Left colon (tissue), 2 donors: ENCODE results near the gene MMP20. TPM values are rescaled to one million over a fixed set of nuclear protein-coding genes. Genes with fewer than 3 reads are reported as not detected.
"Not testable (repeated sequence)": the region's sequence is repeated elsewhere in the genome, so short reads cannot be mapped to it uniquely, and the experiment has no call there.

Source experiments
- ATAC-seq: fragments of 200-7000 bp; cut with Tn5 transposase; one replicate; pipeline ENCODE4 v1.9.1; 2020; ENCODE audit warnings: mild to moderate bottlenecking, moderate library complexity
- DNase-seq, 2 donors: peaks; one replicate each; pipeline ENCODE4 v3.0.0-alpha.2; 2020
- intact Hi-C, 2 donors: fragments of 100-400 bp; cut with DNase I in 1 of 2; cut with micrococcal nuclease in 1 of 2; formaldehyde crosslinking; loops; one replicate each; pipeline versions ENCODE4 v1.11.2 to v1.14.0; 2022; cut with DNase I, micrococcal nuclease
- total RNA-seq, 2 donors: library from RNA; stranded (reverse); fragmentation: NEBNext Ultra II Directional; extraction: Animal tissue kit (Norgen Biotek cat#: 25700); gene quantifications; one replicate each; pipeline ENCODE4 v1.2.1, GENCODE V29; 2021
- donor health status: DM: no; HTN: no; CAD: no.
- donor health status: DM: yes; HTN: yes; CAD: no.

The MMP20 gene
- total RNA-seq, 2 donors from 2014 or later = not detected

GRCh38 chr11:102629908-102630307, 4.8 kb upstream of the MMP20 start:
- ATAC-seq, intact Hi-C loops: not testable (repeated sequence)

GRCh38 chr11:102626676-102627075, 1.5 kb upstream of the MMP20 start:
- DNase-seq = no peak
- no peak for ATAC-seq
- intact Hi-C loops = no loop called here

More at GRCh38 chr11:102629908-102630307, 4.8 kb upstream of the MMP20 start:
- not testable (repeated sequence) for DNase-seq

GRCh38 chr11:102623998-102624397, 1.1 kb downstream of the MMP20 start:
- ATAC-seq = no peak
- intact Hi-C loops = no loop called here
- no peak for DNase-seq

GRCh38 chr11:102623128-102623527, 2.0 kb downstream of the MMP20 start:
- intact Hi-C loops = no loop called here
- DNase-seq (no peak), ATAC-seq (no peak)

GRCh38 chr11:102622258-102622657, 2.9 kb downstream of the MMP20 start:
- no peak for ATAC-seq
- intact Hi-C loops = no loop called here
- DNase-seq = no peak

GRCh38 chr11:102620818-102621561, 4.1 kb downstream of the MMP20 start:
- intact Hi-C loops = no loop called here
- DNase-seq (no peak), ATAC-seq (no peak)

GRCh38 chr11:102620179-102620578, 5.0 kb downstream of the MMP20 start:
- intact Hi-C loops = no loop called here
- ATAC-seq (no peak), DNase-seq (no peak)

- no peak for DNase-seq
- no peak for ATAC-seq
- intact Hi-C loops = no loop called here
These were observed 7.6 kb downstream of the MMP20 start for GRCh38 chr11:102617466-102618008.

- ATAC-seq (no peak), DNase-seq (no peak)
- intact Hi-C loops = no loop called here
These were observed 9.2 kb downstream of the MMP20 start for GRCh38 chr11:102615894-102616432.

- ATAC-seq (no peak), DNase-seq (no peak)
- intact Hi-C loops = no loop called here
These were observed 9.8 kb downstream of the MMP20 start for GRCh38 chr11:102615077-102615893.

GRCh38 chr11:102614485-102614884, 10.6 kb downstream of the MMP20 start:
- intact Hi-C loops = loop anchor here in 1 of 2 donors (5.0 kb wide), 1 partner anchor 272 kb away; no protein-coding TSS in a partner anchor
- DNase-seq (no peak), ATAC-seq (no peak)

GRCh38 chr11:102614031-102614430, 11.1 kb downstream of the MMP20 start:
- DNase-seq (no peak), ATAC-seq (no peak)
- intact Hi-C loops = loop anchor here in 1 of 2 donors (5.0 kb wide), 1 partner anchor 272 kb away; no protein-coding TSS in a partner anchor

- ATAC-seq (no peak), DNase-seq (no peak)
- intact Hi-C loops = loop anchor here in 1 of 2 donors (5.0 kb wide), 1 partner anchor 271 kb away; no protein-coding TSS in a partner anchor
These were observed 11.7 kb downstream of the MMP20 start for GRCh38 chr11:102613450-102613849.

- no peak for DNase-seq
- intact Hi-C loops = loop anchor here in 1 of 2 donors (5.0 kb wide), 1 partner anchor 269 kb away; no protein-coding TSS in a partner anchor
- no peak for ATAC-seq
These were observed 13.8 kb downstream of the MMP20 start for GRCh38 chr11:102611291-102611690.

- ATAC-seq = no peak
- intact Hi-C loops = loop anchor here in 1 of 2 donors (5.0 kb wide), 1 partner anchor 268 kb away; no protein-coding TSS in a partner anchor
- no peak for DNase-seq
These were observed 14.9 kb downstream of the MMP20 start for GRCh38 chr11:102610200-102610599.

- DNase-seq (no peak), ATAC-seq (no peak)
- intact Hi-C loops = loop anchor here in 1 of 2 donors (10.0 kb wide), 1 partner anchor 104 kb away; no protein-coding TSS in a partner anchor
These were observed 16.4 kb downstream of the MMP20 start for GRCh38 chr11:102608699-102609098.

- intact Hi-C loops = loop anchor here in 1 of 2 donors (10.0 kb wide), 1 partner anchor 100 kb away; no protein-coding TSS in a partner anchor
- DNase-seq (no peak), ATAC-seq (no peak)
These were observed 20.3 kb downstream of the MMP20 start for GRCh38 chr11:102604875-102605274.

- intact Hi-C loops = loop anchor here in 1 of 2 donors (10.0 kb wide), 1 partner anchor 99 kb away; no protein-coding TSS in a partner anchor
- DNase-seq (no peak), ATAC-seq (no peak)
These were observed 21.1 kb downstream of the MMP20 start for GRCh38 chr11:102604011-102604410.

- no peak for DNase-seq
- intact Hi-C loops = loop anchor here in 1 of 2 donors (10.0 kb wide), 1 partner anchor 99 kb away; no protein-coding TSS in a partner anchor
- no peak for ATAC-seq
These were observed 21.6 kb downstream of the MMP20 start for GRCh38 chr11:102603576-102603975.
